Cardiac muscle cell (in vitro differentiated cells and primary cell): ENCODE results near the gene THBS1. TPM values are rescaled to one million over a fixed set of nuclear protein-coding genes. Genes with fewer than 3 reads are reported as not detected.
A peak's percentile ranks its signal among the peaks of the same experiment; 100 is the strongest.

Experiments
- DNase-seq, 2 donors: peaks; one replicate each; pipeline versions ENCODE4 v3.0.0 to v3.0.0-alpha.2; 2010 to 2017; ENCODE audit warnings: low read depth in 1 of 2, low spot score in 1 of 2
- H3K27ac ChIP-seq: fragments of 200-600 bp; sonication (generic); 2 replicates; pipeline ENCODE4 v1.5.1; 2016
- H3K27me3 ChIP-seq: fragments of 200-600 bp; sonication (generic); 2 replicates; pipeline ENCODE4 v1.6.0; 2016; ENCODE audit warnings: control low read depth
- H3K36me3 ChIP-seq: fragments of 200-600 bp; sonication (generic); 2 replicates; pipeline ENCODE4 v1.5.1; 2016; ENCODE audit warnings: control low read depth
- H3K4me1 ChIP-seq: fragments of 200-600 bp; sonication (generic); 2 replicates; pipeline ENCODE4 v1.8.1; 2017; ENCODE audit warnings: low read depth, mild to moderate bottlenecking, mixed run types
- H3K4me3 ChIP-seq: fragments of 200-600 bp; sonication (generic); 2 replicates; pipeline ENCODE4 v1.5.1; 2016; ENCODE audit warnings: mild to moderate bottlenecking
- H3K9me3 ChIP-seq: fragments of 200-600 bp; sonication (generic); 2 replicates; pipeline ENCODE4 v1.5.1; 2017; ENCODE audit warnings: low read depth, mild to moderate bottlenecking, control low read depth
- CTCF ChIP-seq: IDR thresholded peaks from 2 replicates; pipeline ENCODE4 v1.5.1; 2012; ENCODE audit warnings: low read depth, mild to moderate bottlenecking, low read length
- polyA plus RNA-seq: library from polyadenylated mRNA; unstranded; fragments of >200 nt; fragmentation: Nextera tagmentation; extraction: Ambion mirVana; gene quantifications from 2 replicates; pipeline ENCODE4 v1.2.1, GENCODE V29; 2016
- total RNA-seq: library from RNA; depleted of rRNA; stranded (reverse); fragments of >200 nt; gene quantifications from 2 replicates; pipeline ENCODE4 v1.2.3, GENCODE V29; 2016

Gene THBS1
- total and polyA plus RNA-seq, 2 experiments from 2014 or later, result 20.9 to 55.2 TPM

- no peak overlapping the region for H3K4me3 ChIP-seq
- H3K4me1 ChIP-seq, result peaks cover 3% of the 10 kb centered on the region
These were observed 15.6 kb downstream of the THBS1 start for GRCh38 chr15:39596358-39597051.

GRCh38 chr15:39597336-39597735 is 16.5 kb downstream of the THBS1 start:
- Histone ChIP-seq H3K4me3 (no peak overlapping the region), H3K4me1 (peaks cover 3% of the 10 kb centered on the region), H3K36me3 (peaks cover 44% of the 10 kb centered on the region), H3K27me3 (no peaks in the 10 kb centered on the region), H3K9me3 (no peaks in the 10 kb centered on the region), H3K27ac (no peak overlapping the region)
- no peak for DNase-seq
- TF ChIP-seq CTCF, result no peak

More at GRCh38 chr15:39596358-39597051, 15.6 kb downstream of the THBS1 start:
- Histone ChIP-seq H3K9me3 (no peaks in the 10 kb centered on the region), H3K27ac (peak overlapping the region; percentile 40), H3K36me3 (peaks cover 52% of the 10 kb centered on the region), H3K27me3 (no peaks in the 10 kb centered on the region)
- no peak for TF ChIP-seq CTCF
- DNase-seq, result peak in 1 of 2 donors; percentile 34

- no peaks in the 10 kb centered on the region for H3K9me3 ChIP-seq
- peak in 1 of 2 donors; percentile 65 for DNase-seq
These were observed 16.9 kb downstream of the THBS1 start for GRCh38 chr15:39597751-39598185.

GRCh38 chr15:39598186-39598850 is 17.4 kb downstream of the THBS1 start:
- Histone ChIP-seq H3K27ac (peak overlapping the region; percentile 48), H3K4me1 (peaks cover 3% of the 10 kb centered on the region), H3K9me3 (no peaks in the 10 kb centered on the region), H3K36me3 (peaks cover 36% of the 10 kb centered on the region), H3K27me3 (no peaks in the 10 kb centered on the region), H3K4me3 (no peak overlapping the region)
- TF ChIP-seq CTCF, result no peak
- peak in 1 of 2 donors; percentile 59 for DNase-seq

More at GRCh38 chr15:39597751-39598185, 16.9 kb downstream of the THBS1 start:
- Histone ChIP-seq H3K27me3 (no peaks in the 10 kb centered on the region), H3K36me3 (peaks cover 41% of the 10 kb centered on the region), H3K27ac (peak overlapping the region; percentile 48), H3K4me1 (peaks cover 3% of the 10 kb centered on the region), H3K4me3 (no peak overlapping the region)
- no peak for TF ChIP-seq CTCF

GRCh38 chr15:39598958-39599845 is 18.3 kb downstream of the THBS1 start:
- H3K4me3 ChIP-seq, result no peak overlapping the region
- H3K9me3 ChIP-seq, result no peaks in the 10 kb centered on the region
- no peak overlapping the region for H3K27ac ChIP-seq
- peak in 1 of 2 donors; percentile 33 for DNase-seq
- TF ChIP-seq CTCF, result no peak
- peaks cover 3% of the 10 kb centered on the region for H3K4me1 ChIP-seq
- H3K27me3 ChIP-seq, result no peaks in the 10 kb centered on the region
- peaks cover 27% of the 10 kb centered on the region for H3K36me3 ChIP-seq
